B cell (primary cell): ENCODE data around the gene DDRGK1. TPM values are rescaled to one million over a fixed set of nuclear protein-coding genes. Genes with fewer than 3 reads are reported as not detected.

ENCODE experiments used
- ATAC-seq: fragments of 200-7000 bp; cut with Tn5 transposase; one replicate; pipeline ENCODE4 v1.10.0; 2021; ENCODE audit warnings: low read depth, mild to moderate bottlenecking, moderate number of reproducible peaks, moderate library complexity
- CTCF ChIA-PET: fragments of 350-600 bp; sonication (Branson Sonifier 250); formaldehyde crosslinking; loops from one replicate; lab custom pipeline; 2021; ENCODE audit warnings: antibody characterized with exemption, inconsistent platforms; lab: Charles Lee
- POLR2A ChIA-PET: fragments of 350-600 bp; sonication (Branson Sonifier 250); formaldehyde crosslinking; loops from one replicate; lab custom pipeline; 2021; ENCODE audit warnings: antibody characterized with exemption; lab: Charles Lee
- DNase-seq: peaks from one replicate; pipeline ENCODE4 v3.0.0; 2013
- H2AFZ ChIP-seq: 2 replicates; pipeline ENCODE4 v1.6.1; 2012; ENCODE audit warnings: mild to moderate bottlenecking, low read depth, low read length; ENCODE audit not compliant: insufficient read depth, poor library complexity, severe bottlenecking
- H3K27ac ChIP-seq, 2 donors: 1 replicate in 1 of 2; 2 replicates in 1 of 2; pipeline ENCODE4 v1.5.1; 2012 to 2013; ENCODE audit warnings: low read length in 2 of 2, mild to moderate bottlenecking in 2 of 2, moderate library complexity in 1 of 2
- H3K27me3 ChIP-seq, 4 experiments: fragments of 200-600 bp in 1 of 4; sonication (generic) in 1 of 4; replicated peaks in 1 of 4; 1 replicate in 2 of 4; 2 replicates in 2 of 4; pipeline versions ENCODE4 v1.6.1 to v1.7.0; 2013 to 2016; ENCODE audit warnings: low read length in 3 of 4, mild to moderate bottlenecking in 2 of 4, mixed read lengths in 1 of 4, moderate library complexity in 1 of 4; ENCODE audit not compliant: insufficient read depth in 4 of 4, control insufficient read depth in 3 of 4; ENCODE audit errors: control extremely low read depth in 1 of 4
- H3K36me3 ChIP-seq, 2 experiments: replicated peaks in 1 of 2; 1 replicate in 1 of 2; 2 replicates in 1 of 2; pipeline versions ENCODE4 v1.6.1 to v1.7.1; 2013; ENCODE audit warnings: low read length in 1 of 2; ENCODE audit not compliant: insufficient read depth in 2 of 2, control insufficient read depth in 1 of 2; ENCODE audit errors: control extremely low read depth in 1 of 2, extremely low read depth in 1 of 2
- H3K4me1 ChIP-seq, 2 donors: fragments of 200-600 bp in 1 of 2; sonication (generic) in 1 of 2; 1 replicate in 1 of 2; 2 replicates in 1 of 2; pipeline versions ENCODE4 v1.5.1 to v1.6.1; 2013 to 2017; ENCODE audit warnings: low read length in 2 of 2; ENCODE audit not compliant: control insufficient read depth in 2 of 2, insufficient read depth in 2 of 2
- H3K4me2 ChIP-seq: replicated peaks from 2 replicates; pipeline ENCODE3; 2012; ENCODE audit warnings: mild to moderate bottlenecking, low read depth, low read length; ENCODE audit not compliant: poor library complexity, severe bottlenecking
- H3K4me3 ChIP-seq, 5 experiments: fragments of 200-600 bp in 1 of 5; sonication (generic) in 1 of 5; 1 replicate in 3 of 5; 2 replicates in 2 of 5; pipeline versions ENCODE4 v1.5.1 to v1.7.0; 2011 to 2016; ENCODE audit warnings: low read length in 4 of 5, mild to moderate bottlenecking in 4 of 5, low read depth in 2 of 5, control low read depth in 1 of 5, moderate library complexity in 1 of 5; ENCODE audit not compliant: insufficient read depth in 1 of 5; ENCODE audit errors: control extremely low read depth in 1 of 5, extremely low read depth in 1 of 5
- H3K79me2 ChIP-seq: fragments of 200-600 bp; sonication (generic); one replicate; pipeline ENCODE4 v1.6.0; 2016; ENCODE audit warnings: low read length; ENCODE audit not compliant: control insufficient read depth, insufficient read depth
- H3K9ac ChIP-seq: fragments of 200-600 bp; sonication (generic); 2 replicates; pipeline ENCODE4 v1.6.1; 2017; ENCODE audit warnings: mild to moderate bottlenecking, low read length, moderate library complexity
- H3K9me3 ChIP-seq, 3 donors: one replicate each; pipeline versions ENCODE4 v1.6.1 to v1.7.1; 2013; ENCODE audit warnings: low read length in 2 of 3; ENCODE audit not compliant: control insufficient read depth in 2 of 3, insufficient read depth in 1 of 3; ENCODE audit errors: control extremely low read depth in 1 of 3
- H4K20me1 ChIP-seq: 2 replicates; pipeline ENCODE4 v1.6.0; 2012; ENCODE audit warnings: mild to moderate bottlenecking, low read length; ENCODE audit not compliant: insufficient read depth, control insufficient read depth, poor library complexity, severe bottlenecking
- H3K27ac Mint-ChIP-seq: one replicate; pipeline ENCODE4 v1.8.0; 2021; ENCODE audit warnings: mixed read lengths
- H3K27me3 Mint-ChIP-seq: one replicate; pipeline ENCODE4 v1.8.0; 2021; ENCODE audit warnings: mixed read lengths
- H3K4me1 Mint-ChIP-seq: one replicate; pipeline ENCODE4 v1.8.0; 2021; ENCODE audit warnings: mixed read lengths
- H3K4me3 Mint-ChIP-seq: one replicate; pipeline ENCODE4 v1.8.0; 2021; ENCODE audit warnings: mixed read lengths
- H3K9me3 Mint-ChIP-seq: one replicate; pipeline ENCODE4 v1.8.0; 2022; ENCODE audit warnings: mixed read lengths; ENCODE audit not compliant: insufficient read depth
- EZH2 ChIP-seq: IDR thresholded peaks from 2 replicates; pipeline ENCODE4 v1.6.1; 2012; ENCODE audit warnings: borderline replicate concordance, low read depth, mild to moderate bottlenecking, moderate library complexity, low read length; ENCODE audit not compliant: insufficient read depth, poor library complexity, severe bottlenecking
- WGBS: methylation state at CpG from one replicate; pipeline ENCODE4 v1.1.5; 2013; ENCODE audit warnings: missing lambda C conversion rate; ENCODE audit not compliant: insufficient coverage; 5-methylcytosine and 5-hydroxymethylcytosine counted together
- intact Hi-C: fragments of 100-400 bp; cut with micrococcal nuclease; formaldehyde crosslinking; loops from one replicate; pipeline ENCODE4 v1.10.0; 2022
- polyA plus RNA-seq: library from polyadenylated mRNA; depleted of rRNA; stranded (reverse); fragments of >200 nt; gene quantifications from 2 replicates; pipeline ENCODE4 v1.2.3, GENCODE V29; 2012
- total RNA-seq, 2 donors: library from RNA; stranded (reverse); fragments of 120-200 nt in 1 of 2; gene quantifications; 1 replicate in 1 of 2; 2 replicates in 1 of 2; pipeline versions ENCODE4 v1.2.3 to v1.2.4, GENCODE V29; 2013 to 2022
- TF ChIP-seq, protein P1 (sequence below): fragments of 200-600 bp; IDR thresholded peaks from one replicate; pipeline ENCODE4 v1.8.0; 2022; ENCODE audit warnings: antibody characterized with exemption, mild to moderate bottlenecking

The DDRGK1 gene
- total and polyA plus RNA-seq, 2 donors (not counting 1 experiment from before 2014, with no cell fraction given), result 35.6 to 51.9 TPM

DNA sequence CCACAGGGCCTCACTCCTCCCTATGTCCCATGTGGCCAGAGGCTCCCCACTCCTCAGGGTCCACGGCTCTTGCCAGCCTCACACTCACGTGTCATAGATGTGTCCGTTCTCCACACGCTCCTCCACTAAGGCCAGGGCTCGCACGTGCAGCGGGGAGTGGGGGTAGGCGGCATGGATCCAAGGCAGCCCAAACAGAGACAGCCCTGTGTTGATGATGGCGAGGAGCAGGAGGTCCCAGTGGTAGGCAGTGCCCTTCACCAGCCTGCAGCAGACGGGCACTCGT lies 24.2 kb upstream of the DDRGK1 start:
- H3K4me3 Mint-ChIP-seq, result no peak overlapping the region
- Histone ChIP-seq H3K4me2 (no peak overlapping the region), H3K79me2 (no peaks in the 10 kb centered on the region), H3K27ac (no peak overlapping the region), H3K4me3 (no peak overlapping the region), H3K9ac (no peak overlapping the region), H2AFZ (no peak overlapping the region), H3K9me3 (no peaks in the 10 kb centered on the region), H3K4me1 (peaks cover 4% of the 10 kb centered on the region in 2 donors), H3K36me3 (no peaks in the 10 kb centered on the region), H3K27me3 (no peaks in the 10 kb centered on the region), H4K20me1 (no peaks in the 10 kb centered on the region)
- no peak overlapping the region for H3K27ac Mint-ChIP-seq
- POLR2A ChIA-PET, result no interaction called here
- CTCF ChIA-PET, result no interaction called here
- intact Hi-C loops, result no loop called here
- no peak for ATAC-seq
- DNase-seq, result no peak
- H3K4me1 Mint-ChIP-seq, result peaks cover 8% of the 10 kb centered on the region
- TF ChIP-seq, protein P1, sequence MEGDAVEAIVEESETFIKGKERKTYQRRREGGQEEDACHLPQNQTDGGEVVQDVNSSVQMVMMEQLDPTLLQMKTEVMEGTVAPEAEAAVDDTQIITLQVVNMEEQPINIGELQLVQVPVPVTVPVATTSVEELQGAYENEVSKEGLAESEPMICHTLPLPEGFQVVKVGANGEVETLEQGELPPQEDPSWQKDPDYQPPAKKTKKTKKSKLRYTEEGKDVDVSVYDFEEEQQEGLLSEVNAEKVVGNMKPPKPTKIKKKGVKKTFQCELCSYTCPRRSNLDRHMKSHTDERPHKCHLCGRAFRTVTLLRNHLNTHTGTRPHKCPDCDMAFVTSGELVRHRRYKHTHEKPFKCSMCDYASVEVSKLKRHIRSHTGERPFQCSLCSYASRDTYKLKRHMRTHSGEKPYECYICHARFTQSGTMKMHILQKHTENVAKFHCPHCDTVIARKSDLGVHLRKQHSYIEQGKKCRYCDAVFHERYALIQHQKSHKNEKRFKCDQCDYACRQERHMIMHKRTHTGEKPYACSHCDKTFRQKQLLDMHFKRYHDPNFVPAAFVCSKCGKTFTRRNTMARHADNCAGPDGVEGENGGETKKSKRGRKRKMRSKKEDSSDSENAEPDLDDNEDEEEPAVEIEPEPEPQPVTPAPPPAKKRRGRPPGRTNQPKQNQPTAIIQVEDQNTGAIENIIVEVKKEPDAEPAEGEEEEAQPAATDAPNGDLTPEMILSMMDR, result no peak
- TF ChIP-seq EZH2, result no peak
- no peaks in the 10 kb centered on the region for H3K9me3 Mint-ChIP-seq
- H3K27me3 Mint-ChIP-seq, result no peaks in the 10 kb centered on the region
- 94% methylated on average over 7 of the region's 11 CpGs for WGBS

DNA sequence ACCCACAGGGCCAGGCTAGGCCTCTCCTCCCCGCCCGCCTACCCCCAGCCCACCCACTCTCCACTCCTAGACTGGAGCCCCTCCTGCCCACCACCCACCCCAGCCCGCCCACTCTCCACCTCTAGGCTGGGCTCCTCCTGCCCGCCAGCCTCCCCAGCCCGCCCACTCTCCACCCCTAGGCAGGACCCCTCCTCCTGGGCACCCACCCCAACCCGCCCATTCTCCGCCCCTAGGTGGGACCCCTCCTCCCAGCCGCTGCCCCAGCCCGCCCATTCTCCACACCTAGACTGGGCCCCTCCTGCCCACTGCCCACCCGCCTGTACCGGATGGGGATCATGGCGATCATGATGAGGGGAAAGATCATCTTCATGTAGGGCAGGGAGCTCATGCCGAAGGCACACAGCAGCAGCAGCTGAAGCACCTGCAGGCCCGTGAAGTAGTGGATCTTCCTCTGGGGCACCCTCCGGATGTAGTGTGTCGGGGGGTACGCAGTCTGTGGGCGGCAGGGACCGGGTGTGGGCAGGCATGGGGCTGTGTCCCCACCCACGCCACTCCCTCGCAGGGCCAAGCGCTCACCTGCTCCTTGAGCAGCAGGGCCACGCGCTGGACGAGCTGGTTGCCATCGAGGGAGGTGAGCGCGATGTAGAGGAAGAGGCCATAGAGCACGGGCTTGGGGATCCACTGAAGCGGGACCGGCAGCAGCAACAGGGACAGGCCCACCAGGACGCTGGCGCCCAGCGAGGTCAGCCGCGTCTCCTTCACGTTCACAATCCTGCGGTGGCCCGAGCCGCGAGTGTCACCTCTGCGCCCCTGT lies 23.7 kb upstream of the DDRGK1 start:
- no peak for TF ChIP-seq EZH2
- TF ChIP-seq, protein P1, result no peak
- no peak overlapping the region for H3K27ac Mint-ChIP-seq
- no peaks in the 10 kb centered on the region for H4K20me1 ChIP-seq
- no peak overlapping the region for H3K4me3 ChIP-seq
- H3K79me2 ChIP-seq, result no peaks in the 10 kb centered on the region
- H3K27me3 ChIP-seq, result no peaks in the 10 kb centered on the region
- H2AFZ ChIP-seq, result no peak overlapping the region
- H3K9me3 ChIP-seq, result no peaks in the 10 kb centered on the region
- DNase-seq (no peak), ATAC-seq (no peak)
- peaks cover 9 to 10% of the 10 kb centered on the region in 2 donors for H3K4me1 ChIP-seq
- intact Hi-C loops, result no loop called here
- no peak overlapping the region for H3K4me2 ChIP-seq
- H3K4me1 Mint-ChIP-seq, result peaks cover 13% of the 10 kb centered on the region
- no peaks in the 10 kb centered on the region for H3K9me3 Mint-ChIP-seq
- ChIA-PET CTCF (no interaction called here), POLR2A (no interaction called here)
- H3K36me3 ChIP-seq, result no peaks in the 10 kb centered on the region
- H3K27me3 Mint-ChIP-seq, result no peaks in the 10 kb centered on the region
- WGBS, result 91% methylated on average over 33 of the region's 42 CpGs
- H3K9ac ChIP-seq, result no peak overlapping the region
- H3K27ac ChIP-seq, result no peak overlapping the region
- no peak overlapping the region for H3K4me3 Mint-ChIP-seq
